Measurements from ENCODE around the gene OCEL1.

OCEL1 gene

DNA sequence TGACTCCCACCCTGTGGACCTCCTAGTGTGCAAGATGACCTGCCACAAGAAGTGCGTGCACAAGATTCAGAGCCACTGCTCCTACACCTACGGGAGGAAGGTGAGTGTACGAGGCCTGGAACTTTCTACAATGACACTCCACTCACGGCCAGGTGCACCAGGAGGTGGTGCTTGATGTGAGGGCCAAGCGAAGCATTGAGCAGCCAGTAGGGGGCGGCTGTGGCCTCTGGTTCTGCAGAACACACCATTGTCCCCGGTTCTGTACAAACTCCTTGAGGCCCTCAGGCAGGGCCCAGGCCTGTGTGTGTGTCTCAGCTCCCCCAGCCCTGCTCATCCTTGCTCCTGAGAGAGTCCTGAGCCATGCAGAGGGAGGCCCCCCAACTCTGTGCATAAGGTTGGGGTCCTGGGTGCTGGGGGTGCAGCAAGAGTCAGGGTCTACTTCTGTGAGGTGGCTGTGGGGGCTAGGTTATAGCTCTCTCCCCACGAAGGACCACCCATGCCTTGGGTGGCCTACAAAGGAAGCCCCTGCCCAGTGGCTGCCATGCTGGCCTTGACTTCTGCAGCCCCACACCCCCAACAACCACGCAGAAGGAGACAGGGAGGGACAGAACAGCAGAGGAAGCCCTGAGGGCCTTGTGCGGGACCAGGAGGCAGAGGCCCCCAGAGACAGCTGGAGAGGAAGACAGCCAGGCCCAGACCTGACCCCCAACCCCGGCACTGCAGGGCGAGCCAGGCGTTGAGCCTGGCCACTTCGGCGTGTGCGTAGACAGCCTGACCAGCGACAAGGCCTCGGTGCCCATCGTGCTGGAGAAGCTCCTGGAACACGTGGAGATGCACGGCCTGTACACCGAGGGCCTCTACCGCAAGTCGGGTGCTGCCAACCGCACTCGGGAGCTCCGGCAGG, 20.5 kb upstream of the OCEL1 start:
- no peak overlapping the region for H3K4me3 ChIP-seq (ENCODE audit: low read depth in 1 of 2, low read length in 2 of 2)
- no peak overlapping the region; the same call in 1 of the 2 replicates for H3K27ac ChIP-seq (ENCODE audit: low read length)
- H2AFZ ChIP-seq (ENCODE audit: low read depth, low read length), result no peak overlapping the region
- H3K4me1 ChIP-seq (ENCODE audit: insufficient read depth, low read length), result no peaks in the 10 kb centered on the region
- H3K79me2 ChIP-seq (ENCODE audit: insufficient read depth, low read length), result no peaks in the 10 kb centered on the region
- H3K4me2 ChIP-seq (ENCODE audit: insufficient read depth, low read length), result no peak overlapping the region
- DNase-seq (peak; percentile 52), ATAC-seq (ENCODE audit: insufficient read depth, low read depth) (peak; percentile 61)
- H3K9ac ChIP-seq (ENCODE audit: low read depth, low read length), result no peak overlapping the region
- peaks cover 86% of the 10 kb centered on the region for H3K36me3 ChIP-seq (ENCODE audit: insufficient read depth, low read length)
- H3K27me3 ChIP-seq (ENCODE audit: insufficient read depth, low read length, poor library complexity), result no peaks in the 10 kb centered on the region
- H3K9me3 ChIP-seq (ENCODE audit: insufficient read depth, low read length, severe bottlenecking), result no peaks in the 10 kb centered on the region
- TF ChIP-seq, protein P1, sequence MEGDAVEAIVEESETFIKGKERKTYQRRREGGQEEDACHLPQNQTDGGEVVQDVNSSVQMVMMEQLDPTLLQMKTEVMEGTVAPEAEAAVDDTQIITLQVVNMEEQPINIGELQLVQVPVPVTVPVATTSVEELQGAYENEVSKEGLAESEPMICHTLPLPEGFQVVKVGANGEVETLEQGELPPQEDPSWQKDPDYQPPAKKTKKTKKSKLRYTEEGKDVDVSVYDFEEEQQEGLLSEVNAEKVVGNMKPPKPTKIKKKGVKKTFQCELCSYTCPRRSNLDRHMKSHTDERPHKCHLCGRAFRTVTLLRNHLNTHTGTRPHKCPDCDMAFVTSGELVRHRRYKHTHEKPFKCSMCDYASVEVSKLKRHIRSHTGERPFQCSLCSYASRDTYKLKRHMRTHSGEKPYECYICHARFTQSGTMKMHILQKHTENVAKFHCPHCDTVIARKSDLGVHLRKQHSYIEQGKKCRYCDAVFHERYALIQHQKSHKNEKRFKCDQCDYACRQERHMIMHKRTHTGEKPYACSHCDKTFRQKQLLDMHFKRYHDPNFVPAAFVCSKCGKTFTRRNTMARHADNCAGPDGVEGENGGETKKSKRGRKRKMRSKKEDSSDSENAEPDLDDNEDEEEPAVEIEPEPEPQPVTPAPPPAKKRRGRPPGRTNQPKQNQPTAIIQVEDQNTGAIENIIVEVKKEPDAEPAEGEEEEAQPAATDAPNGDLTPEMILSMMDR (IDR thresholded peaks at IDR 0.05; ENCODE audit: borderline replicate concordance, extremely low read depth, low read length, poor library complexity, severe bottlenecking), result peak; percentile 73
- no peak for TF ChIP-seq EZH2 (IDR thresholded peaks at IDR 0.05; ENCODE audit: borderline replicate concordance, low read depth, low read length, severe bottlenecking)
- H4K20me1 ChIP-seq (ENCODE audit: insufficient read depth, low read length), result peaks cover 10% of the 10 kb centered on the region

DNA sequence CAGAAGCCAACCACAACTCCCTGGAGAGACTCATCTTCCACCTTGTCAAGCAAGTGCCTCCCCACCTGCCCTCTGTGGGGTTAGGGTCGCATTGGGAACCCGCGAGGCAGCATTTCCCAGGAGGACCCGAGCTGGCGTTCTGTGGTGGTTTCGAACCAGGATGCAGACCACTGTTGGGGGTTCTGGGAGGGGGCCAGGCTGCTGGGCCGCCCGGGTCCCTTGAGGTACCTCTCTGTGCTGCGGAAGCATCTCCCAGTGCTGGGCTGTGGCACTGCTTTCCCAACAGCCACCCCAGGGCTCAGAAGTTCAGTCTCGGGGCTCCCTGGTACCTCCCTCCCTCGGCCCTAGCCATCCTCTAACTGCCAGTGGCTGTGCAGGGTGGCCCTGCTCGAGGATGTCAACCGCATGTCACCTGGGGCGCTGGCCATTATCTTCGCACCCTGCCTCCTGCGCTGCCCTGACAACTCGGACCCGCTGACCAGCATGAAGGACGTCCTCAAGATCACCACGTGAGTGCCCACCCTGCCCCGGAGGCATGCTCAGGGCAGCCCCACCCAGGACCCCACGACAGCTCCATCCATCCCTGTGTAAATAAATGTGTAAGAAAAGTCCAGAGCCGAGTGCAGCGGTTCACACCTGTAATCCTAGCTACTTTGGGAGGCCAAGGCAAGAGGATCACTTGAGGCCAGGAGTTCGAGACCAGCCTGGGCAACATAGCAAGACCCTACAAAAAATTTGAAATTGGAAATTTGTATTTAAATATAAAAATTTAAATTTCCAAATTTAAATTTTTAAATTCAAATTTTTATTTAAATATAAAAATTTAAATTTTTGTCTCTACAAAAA, 19.1 kb upstream of the OCEL1 start:
- no peak overlapping the region for H3K9ac ChIP-seq (ENCODE audit: low read depth, low read length)
- no peaks in the 10 kb centered on the region for H3K79me2 ChIP-seq (ENCODE audit: insufficient read depth, low read length)
- peaks cover 82% of the 10 kb centered on the region for H3K36me3 ChIP-seq (ENCODE audit: insufficient read depth, low read length)
- ATAC-seq (ENCODE audit: insufficient read depth, low read depth), result no peak
- no peaks in the 10 kb centered on the region for H3K4me1 ChIP-seq (ENCODE audit: insufficient read depth, low read length)
- H3K4me2 ChIP-seq (ENCODE audit: insufficient read depth, low read length), result no peak overlapping the region
- no peaks in the 10 kb centered on the region for H3K27me3 ChIP-seq (ENCODE audit: insufficient read depth, low read length, poor library complexity)
- H3K4me3 ChIP-seq (ENCODE audit: low read depth in 1 of 2, low read length in 2 of 2), result no peak overlapping the region
- H4K20me1 ChIP-seq (ENCODE audit: insufficient read depth, low read length), result peaks cover 8% of the 10 kb centered on the region
- TF ChIP-seq, protein P1 (IDR thresholded peaks at IDR 0.05; ENCODE audit: borderline replicate concordance, extremely low read depth, low read length, poor library complexity, severe bottlenecking), result no peak
- no peak for TF ChIP-seq EZH2 (IDR thresholded peaks at IDR 0.05; ENCODE audit: borderline replicate concordance, low read depth, low read length, severe bottlenecking)
- no peak overlapping the region for H3K27ac ChIP-seq (ENCODE audit: low read length)
- no peak for DNase-seq
- no peak overlapping the region for H2AFZ ChIP-seq (ENCODE audit: low read depth, low read length)
- no peaks in the 10 kb centered on the region for H3K9me3 ChIP-seq (ENCODE audit: insufficient read depth, low read length, severe bottlenecking)

DNA sequence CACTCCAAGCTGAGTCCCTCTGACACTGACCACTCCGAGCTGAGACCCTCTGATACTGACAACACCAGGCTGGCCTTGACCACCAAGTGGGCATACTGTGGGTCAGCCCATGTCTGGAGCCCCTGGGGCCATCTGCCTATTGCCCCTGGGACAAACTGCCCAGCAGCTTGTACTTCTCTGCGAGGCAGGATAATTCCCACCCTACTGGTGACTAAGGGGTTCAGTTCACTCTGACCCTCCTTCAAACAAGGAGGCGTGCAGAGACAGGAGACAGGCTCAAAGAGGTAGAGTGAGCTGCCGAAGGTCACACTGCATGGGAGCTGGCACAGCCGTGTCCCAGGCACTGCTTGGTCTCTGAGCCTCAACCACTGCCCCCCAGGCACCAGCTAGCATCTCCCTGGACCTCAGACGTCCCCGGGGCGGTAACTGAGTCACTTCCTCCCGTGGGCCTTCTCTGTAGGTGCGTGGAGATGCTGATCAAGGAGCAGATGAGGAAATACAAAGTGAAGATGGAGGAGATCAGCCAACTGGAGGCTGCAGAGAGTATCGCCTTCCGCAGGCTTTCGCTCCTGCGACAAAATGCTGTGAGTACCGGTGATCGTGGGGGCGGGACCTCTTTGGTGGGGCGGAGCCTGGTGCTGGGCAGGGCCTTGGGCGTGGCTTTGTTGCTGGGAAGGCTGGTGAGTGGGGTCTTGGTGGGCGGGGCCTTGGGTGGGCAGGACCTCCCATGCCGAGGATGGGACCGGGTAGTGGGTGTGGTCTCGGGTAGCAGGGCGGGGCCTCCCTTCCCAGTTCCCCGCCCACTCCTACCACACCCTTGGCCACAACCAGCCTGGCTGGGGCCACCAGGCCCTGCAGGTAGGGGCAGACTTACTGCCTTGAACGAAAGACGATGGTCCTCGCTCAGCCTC, 16.6 kb upstream of the OCEL1 start:
- Histone ChIP-seq H3K27ac (ENCODE audit: low read length) (no peak overlapping the region), H4K20me1 (ENCODE audit: insufficient read depth, low read length) (peaks cover 3% of the 10 kb centered on the region; the same call in 1 of the 2 replicates), H3K9me3 (ENCODE audit: insufficient read depth, low read length, severe bottlenecking) (no peaks in the 10 kb centered on the region), H3K79me2 (ENCODE audit: insufficient read depth, low read length) (no peaks in the 10 kb centered on the region), H3K36me3 (ENCODE audit: insufficient read depth, low read length) (peaks cover 70% of the 10 kb centered on the region), H3K4me1 (ENCODE audit: insufficient read depth, low read length) (peaks cover 2% of the 10 kb centered on the region), H3K27me3 (ENCODE audit: insufficient read depth, low read length, poor library complexity) (no peaks in the 10 kb centered on the region), H2AFZ (ENCODE audit: low read depth, low read length) (no peak overlapping the region), H3K4me3 (ENCODE audit: low read depth in 1 of 2, low read length in 2 of 2) (no peak overlapping the region), H3K4me2 (ENCODE audit: insufficient read depth, low read length) (no peak overlapping the region), H3K9ac (ENCODE audit: low read depth, low read length) (no peak overlapping the region)
- peak; percentile 74 for DNase-seq
- TF ChIP-seq EZH2 (IDR thresholded peaks at IDR 0.05; ENCODE audit: borderline replicate concordance, low read depth, low read length, severe bottlenecking), result no peak
- TF ChIP-seq, protein P1 (IDR thresholded peaks at IDR 0.05; ENCODE audit: borderline replicate concordance, extremely low read depth, low read length, poor library complexity, severe bottlenecking), result no peak
- ATAC-seq (ENCODE audit: insufficient read depth, low read depth), result peak; percentile 64
